Natural killer cell treated with Interleukin-12 subunit alpha and Interleukin-12 subunit beta and Interleukin-15 and Interleukin-18, amount 100 ng/mL, for 72 hours (primary cell): ENCODE measurements around the gene TUBGCP6. TPM values are rescaled to one million over a fixed set of nuclear protein-coding genes. Genes with fewer than 3 reads are reported as not detected.

Source experiments
- ATAC-seq, 2 donors: fragments of 150-1000 bp; cut with Tn5 transposase in 1 of 2; sonication (Bioruptor Pico), chemical (Tn5 transposase) in 1 of 2; 2 replicates each; pipeline ENCODE4 v1.10.0; 2021
- DNase-seq: peaks from one replicate; pipeline ENCODE4 v3.0.0; 2022; ENCODE audit warnings: low spot score
- H3K27ac Mint-ChIP-seq, 2 donors: 1 replicate in 1 of 2; 2 replicates in 1 of 2; pipeline ENCODE4 v1.8.0; 2022; ENCODE audit warnings: mixed read lengths in 2 of 2, mild to moderate bottlenecking in 1 of 2, moderate library complexity in 1 of 2
- H3K27me3 Mint-ChIP-seq, 2 donors: 1 replicate in 1 of 2; 2 replicates in 1 of 2; pipeline ENCODE4 v1.8.0; 2022; ENCODE audit warnings: mixed read lengths in 2 of 2
- H3K36me3 Mint-ChIP-seq: one replicate; pipeline ENCODE4 v1.8.0; 2022; ENCODE audit warnings: mixed read lengths
- H3K4me1 Mint-ChIP-seq, 2 donors: 1 replicate in 1 of 2; 2 replicates in 1 of 2; pipeline ENCODE4 v1.8.0; 2022; ENCODE audit warnings: low read depth in 2 of 2, mixed read lengths in 2 of 2, mild to moderate bottlenecking in 1 of 2
- H3K4me3 Mint-ChIP-seq: one replicate; pipeline ENCODE4 v1.8.0; 2022; ENCODE audit warnings: mixed read lengths
- H3K9me3 Mint-ChIP-seq: 2 replicates; pipeline ENCODE4 v1.8.0; 2022; ENCODE audit warnings: mixed read lengths
- total RNA-seq, 2 donors: library from RNA; stranded (reverse); gene quantifications; one replicate each; pipeline ENCODE4 v1.2.3, GENCODE V29; 2022

TUBGCP6 gene
- total RNA-seq, 2 donors from 2014 or later = 47.6 to 80.1 TPM

- no peak overlapping the region for H3K4me3 Mint-ChIP-seq
- H3K36me3 Mint-ChIP-seq = no peaks in the 10 kb centered on the region
- H3K27me3 Mint-ChIP-seq = peaks cover 0 to 7% of the 10 kb centered on the region in 2 donors
- H3K4me1 Mint-ChIP-seq = peaks cover 4 to 5% of the 10 kb centered on the region in 2 donors
- H3K9me3 Mint-ChIP-seq = no peaks in the 10 kb centered on the region
- no peak for ATAC-seq
- no peak for DNase-seq
- no peak overlapping the region for H3K27ac Mint-ChIP-seq
Observed at GRCh38 chr22:50262973-50263617, 18.3 kb upstream of the TUBGCP6 start.

GRCh38 chr22:50262460-50262911, 17.7 kb upstream of the TUBGCP6 start:
- no peak for DNase-seq
- no peak for ATAC-seq
- Mint-ChIP-seq H3K9me3 (no peaks in the 10 kb centered on the region), H3K27ac (no peak overlapping the region), H3K27me3 (peaks cover 0 to 7% of the 10 kb centered on the region in 2 donors), H3K4me3 (peak overlapping the region; percentile 73), H3K4me1 (peaks cover 4 to 5% of the 10 kb centered on the region in 2 donors), H3K36me3 (no peaks in the 10 kb centered on the region)

GRCh38 chr22:50261615-50262459, 17.0 kb upstream of the TUBGCP6 start, which contains the start of gene MAPK12:
TSS of gene MAPK12 (minus strand) at chr22:50261683. CDS start at chr22:50261509, 174 bp downstream.
- no peaks in the 10 kb centered on the region for H3K9me3 Mint-ChIP-seq
- H3K27me3 Mint-ChIP-seq = peaks cover 0 to 9% of the 10 kb centered on the region in 2 donors
- H3K4me1 Mint-ChIP-seq = peaks cover 4 to 5% of the 10 kb centered on the region in 2 donors
- no peak within 1 kb of the TSS for H3K27ac Mint-ChIP-seq
- peak; percentile 1 to 25 for ATAC-seq
- no peaks in the 10 kb centered on the region for H3K36me3 Mint-ChIP-seq
- peak within 1 kb of the TSS; percentile 73 for H3K4me3 Mint-ChIP-seq
- DNase-seq = no peak

- peak; percentile 32 to 53 for ATAC-seq
- Mint-ChIP-seq H3K36me3 (no peaks in the 10 kb centered on the region), H3K4me1 (peaks cover 4 to 5% of the 10 kb centered on the region in 2 donors), H3K27ac (no peak overlapping the region), H3K27me3 (peaks cover 0 to 9% of the 10 kb centered on the region in 2 donors), H3K4me3 (no peak overlapping the region), H3K9me3 (no peaks in the 10 kb centered on the region)
- no peak for DNase-seq
Observed at GRCh38 chr22:50260801-50261614, 16.2 kb upstream of the TUBGCP6 start.

GRCh38 chr22:50260434-50260800, 15.6 kb upstream of the TUBGCP6 start:
- Mint-ChIP-seq H3K27me3 (peaks cover 0 to 9% of the 10 kb centered on the region in 2 donors), H3K4me3 (no peak overlapping the region), H3K36me3 (no peaks in the 10 kb centered on the region), H3K9me3 (no peaks in the 10 kb centered on the region), H3K27ac (no peak overlapping the region), H3K4me1 (peaks cover 4 to 5% of the 10 kb centered on the region in 2 donors)
- DNase-seq (no peak), ATAC-seq (no peak)

GRCh38 chr22:50259302-50259701, 14.5 kb upstream of the TUBGCP6 start:
- no peaks in the 10 kb centered on the region for H3K36me3 Mint-ChIP-seq
- DNase-seq (no peak), ATAC-seq (no peak)
- H3K4me3 Mint-ChIP-seq = no peak overlapping the region
- no peak overlapping the region for H3K27ac Mint-ChIP-seq
- H3K4me1 Mint-ChIP-seq = peaks cover 4 to 5% of the 10 kb centered on the region in 2 donors
- H3K9me3 Mint-ChIP-seq = no peaks in the 10 kb centered on the region
- peaks cover 0 to 9% of the 10 kb centered on the region in 2 donors for H3K27me3 Mint-ChIP-seq

- Mint-ChIP-seq H3K27ac (no peak overlapping the region), H3K4me1 (peaks cover 4 to 5% of the 10 kb centered on the region in 2 donors), H3K36me3 (no peaks in the 10 kb centered on the region), H3K9me3 (no peaks in the 10 kb centered on the region), H3K27me3 (peaks cover 0 to 9% of the 10 kb centered on the region in 2 donors), H3K4me3 (no peak overlapping the region)
- DNase-seq (no peak), ATAC-seq (no peak)
Observed at GRCh38 chr22:50258361-50259292, 13.8 kb upstream of the TUBGCP6 start.

- Mint-ChIP-seq H3K4me1 (peaks cover 4 to 5% of the 10 kb centered on the region in 2 donors), H3K4me3 (no peak overlapping the region), H3K9me3 (no peaks in the 10 kb centered on the region), H3K36me3 (no peaks in the 10 kb centered on the region), H3K27me3 (peaks cover 0 to 9% of the 10 kb centered on the region in 2 donors), H3K27ac (no peak overlapping the region)
- DNase-seq (no peak), ATAC-seq (no peak)
Observed at GRCh38 chr22:50257451-50258360, 12.9 kb upstream of the TUBGCP6 start.

- no peak overlapping the region for H3K4me3 Mint-ChIP-seq
- H3K36me3 Mint-ChIP-seq = no peaks in the 10 kb centered on the region
- peaks cover 1 to 2% of the 10 kb centered on the region in 2 donors for H3K4me1 Mint-ChIP-seq
- H3K9me3 Mint-ChIP-seq = no peaks in the 10 kb centered on the region
- no peak overlapping the region for H3K27ac Mint-ChIP-seq
- ATAC-seq (no peak), DNase-seq (no peak)
- H3K27me3 Mint-ChIP-seq = peaks cover 0 to 5% of the 10 kb centered on the region in 2 donors
Observed at GRCh38 chr22:50257041-50257440, 12.2 kb upstream of the TUBGCP6 start.

- H3K27me3 Mint-ChIP-seq = peaks cover 0 to 4% of the 10 kb centered on the region in 2 donors
- no peaks in the 10 kb centered on the region for H3K4me1 Mint-ChIP-seq
- H3K36me3 Mint-ChIP-seq = no peaks in the 10 kb centered on the region
- ATAC-seq = no peak
- H3K27ac Mint-ChIP-seq = no peak overlapping the region
- DNase-seq = no peak
- H3K9me3 Mint-ChIP-seq = no peaks in the 10 kb centered on the region
- no peak overlapping the region for H3K4me3 Mint-ChIP-seq
Observed at GRCh38 chr22:50256258-50256862, 11.5 kb upstream of the TUBGCP6 start.

- peaks cover 0 to 2% of the 10 kb centered on the region in 2 donors for H3K4me1 Mint-ChIP-seq
- H3K4me3 Mint-ChIP-seq = no peak overlapping the region
Observed at GRCh38 chr22:50255607-50256006, 10.8 kb upstream of the TUBGCP6 start.

More at GRCh38 chr22:50255607-50256006, 10.8 kb upstream of the TUBGCP6 start:
- Mint-ChIP-seq H3K27me3 (peaks cover 0 to 4% of the 10 kb centered on the region in 2 donors), H3K36me3 (no peaks in the 10 kb centered on the region), H3K9me3 (no peaks in the 10 kb centered on the region), H3K27ac (no peak overlapping the region)
- ATAC-seq (no peak), DNase-seq (no peak)
